GM19023 (cell line): ENCODE measurements around the gene LRRC1.

Source experiments
- ATAC-seq: cut with Tn5 transposase; IDR thresholded peaks from one replicate; pipeline ENCODE4 v1.9.1; 2021; ENCODE audit warnings: mild to moderate bottlenecking, moderate library complexity; ENCODE audit not compliant: unreplicated experiment

The LRRC1 gene

GRCh38 chr6:53845280-53846195 lies 50.7 kb downstream of the LRRC1 start:
- no peak for ATAC-seq

DNA sequence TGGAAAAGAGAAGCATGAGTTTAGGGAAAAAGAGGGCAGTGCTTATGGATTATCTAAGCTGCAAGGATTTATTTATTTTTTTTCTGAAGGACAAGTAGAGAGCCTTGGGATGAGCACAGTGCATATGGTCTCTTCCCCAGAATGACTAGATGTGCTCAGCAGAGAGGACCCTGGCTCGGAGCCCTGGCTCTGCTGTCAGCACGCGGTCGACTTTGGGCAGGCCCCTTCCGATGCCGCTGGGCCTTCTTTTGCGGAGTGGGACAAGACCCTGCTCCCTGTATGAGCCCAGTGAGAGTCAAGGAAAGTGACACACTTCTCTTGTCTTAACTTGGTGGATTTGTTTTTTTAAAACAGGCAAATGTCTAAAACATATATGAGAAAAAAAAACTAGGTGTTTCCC lies 51.4 kb downstream of the LRRC1 start:
- ATAC-seq = no peak

DNA sequence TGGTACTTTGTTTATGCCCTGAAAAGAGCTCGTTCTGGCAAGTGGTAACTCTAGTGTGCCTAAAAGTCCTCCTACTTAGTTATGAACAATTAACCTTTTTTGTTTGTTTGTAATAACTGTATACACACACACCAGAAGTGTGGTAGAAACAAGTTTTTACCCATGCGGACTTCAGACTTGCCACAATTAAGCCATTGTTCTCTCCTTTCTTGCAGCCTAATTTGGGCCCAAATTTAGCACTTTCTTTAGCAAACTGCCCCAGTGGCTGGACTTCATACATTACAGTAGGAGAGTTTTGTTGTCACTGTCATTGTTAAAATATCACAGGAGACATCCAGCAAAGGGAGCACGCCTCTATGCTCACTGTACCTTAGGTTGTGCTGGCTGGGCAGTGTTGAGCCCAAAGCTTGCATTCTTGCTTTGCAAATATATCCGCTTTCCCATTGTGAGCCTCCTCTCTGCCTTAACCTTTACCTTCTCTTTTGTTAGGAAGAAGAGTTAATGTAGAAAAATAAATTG lies 53.0 kb downstream of the LRRC1 start:
- no peak for ATAC-seq

DNA sequence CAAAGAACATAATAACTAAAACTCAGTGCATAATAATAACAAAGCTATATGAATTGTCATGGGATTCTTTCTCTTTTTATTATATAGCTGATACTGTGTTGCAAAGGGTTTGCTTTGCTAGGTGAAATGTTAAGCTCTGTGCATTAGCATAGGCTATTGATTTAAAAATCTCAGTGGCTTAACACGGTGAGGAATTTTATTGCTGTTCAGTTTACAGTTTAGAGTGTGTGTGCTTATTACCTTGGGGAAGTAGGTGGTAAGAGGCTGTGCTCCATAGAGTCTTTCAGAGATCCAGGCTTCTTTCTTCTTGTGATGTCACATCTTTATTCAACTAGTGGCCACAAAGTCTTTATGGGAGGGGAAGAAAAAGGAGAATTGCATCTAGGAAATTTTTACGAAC lies 55.7 kb downstream of the LRRC1 start:
- ATAC-seq = no peak

DNA sequence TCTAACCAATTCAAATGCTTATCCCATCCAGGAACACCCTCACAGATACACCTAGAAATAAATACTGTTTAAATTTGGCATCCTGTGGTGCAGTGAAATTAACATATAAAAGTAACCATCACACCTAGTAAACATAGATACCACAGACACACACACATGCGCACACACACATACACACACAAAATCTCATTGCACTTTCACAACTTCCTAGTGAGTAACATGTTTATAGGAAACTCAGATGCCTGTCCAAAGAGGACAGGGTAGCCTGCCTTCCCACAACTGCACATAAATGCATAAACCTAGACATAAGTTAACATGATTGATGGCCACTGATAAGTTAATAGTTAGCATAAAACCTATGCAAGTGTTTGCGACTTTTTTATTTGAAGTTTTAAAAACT lies 56.8 kb downstream of the LRRC1 start:
- no peak for ATAC-seq

DNA sequence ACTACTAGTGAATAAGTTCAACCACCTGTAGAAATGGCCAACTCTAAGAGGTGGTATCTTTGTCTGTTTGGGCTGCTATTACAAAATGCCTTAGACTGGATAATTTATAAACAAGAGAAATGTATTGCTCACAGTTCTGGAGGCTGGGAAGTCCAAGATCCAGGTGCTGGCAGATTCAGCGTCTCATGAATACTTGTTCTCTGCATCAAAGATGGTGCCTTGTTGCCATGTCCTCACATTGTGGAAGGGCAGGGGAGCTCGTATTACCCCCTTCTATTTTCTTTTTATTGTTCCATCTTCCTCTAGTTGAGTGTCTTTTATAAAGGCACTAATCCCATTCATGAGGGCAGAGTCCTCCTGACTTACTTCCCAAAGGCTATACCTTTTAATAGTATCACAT lies 58.0 kb downstream of the LRRC1 start:
- no peak for ATAC-seq

DNA sequence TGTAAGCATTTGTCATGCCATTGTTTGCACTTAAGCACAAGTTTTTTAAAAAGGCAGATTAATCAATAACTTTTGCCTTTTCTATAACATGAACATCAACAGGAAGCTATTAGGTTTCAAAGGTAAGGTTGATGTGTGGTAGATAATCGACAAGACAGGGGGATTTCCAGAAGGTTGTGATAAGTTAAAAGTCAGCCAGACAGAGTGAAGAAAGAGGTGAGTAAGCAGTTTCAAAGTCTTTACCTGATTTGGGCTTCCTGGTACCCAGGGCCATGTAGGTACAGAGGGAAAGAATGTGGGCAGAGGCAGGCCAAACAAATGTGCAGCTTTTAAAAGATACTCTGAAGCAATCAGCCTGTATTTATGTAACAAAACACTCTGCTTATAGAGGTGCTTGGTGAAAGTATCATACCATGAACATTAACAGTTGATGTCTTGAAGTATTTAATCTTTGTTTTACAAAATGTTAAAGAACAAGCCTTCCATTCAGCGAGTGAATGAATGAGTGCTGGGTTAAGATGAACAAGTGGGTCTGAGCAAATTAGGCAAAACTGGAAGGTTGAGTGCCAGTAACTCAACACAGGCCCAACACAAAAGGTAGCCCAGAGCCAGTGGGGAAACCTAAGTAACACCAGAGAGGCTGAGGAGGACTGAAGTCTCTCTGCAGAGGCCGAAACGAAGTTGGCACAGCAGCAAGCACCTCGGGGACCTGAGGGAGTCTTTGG lies 60.2 kb downstream of the LRRC1 start:
- peak; percentile 84 for ATAC-seq

- ATAC-seq = no peak
Measured at GRCh38 chr6:53855940-53856339, 61.1 kb downstream of the LRRC1 start.

DNA sequence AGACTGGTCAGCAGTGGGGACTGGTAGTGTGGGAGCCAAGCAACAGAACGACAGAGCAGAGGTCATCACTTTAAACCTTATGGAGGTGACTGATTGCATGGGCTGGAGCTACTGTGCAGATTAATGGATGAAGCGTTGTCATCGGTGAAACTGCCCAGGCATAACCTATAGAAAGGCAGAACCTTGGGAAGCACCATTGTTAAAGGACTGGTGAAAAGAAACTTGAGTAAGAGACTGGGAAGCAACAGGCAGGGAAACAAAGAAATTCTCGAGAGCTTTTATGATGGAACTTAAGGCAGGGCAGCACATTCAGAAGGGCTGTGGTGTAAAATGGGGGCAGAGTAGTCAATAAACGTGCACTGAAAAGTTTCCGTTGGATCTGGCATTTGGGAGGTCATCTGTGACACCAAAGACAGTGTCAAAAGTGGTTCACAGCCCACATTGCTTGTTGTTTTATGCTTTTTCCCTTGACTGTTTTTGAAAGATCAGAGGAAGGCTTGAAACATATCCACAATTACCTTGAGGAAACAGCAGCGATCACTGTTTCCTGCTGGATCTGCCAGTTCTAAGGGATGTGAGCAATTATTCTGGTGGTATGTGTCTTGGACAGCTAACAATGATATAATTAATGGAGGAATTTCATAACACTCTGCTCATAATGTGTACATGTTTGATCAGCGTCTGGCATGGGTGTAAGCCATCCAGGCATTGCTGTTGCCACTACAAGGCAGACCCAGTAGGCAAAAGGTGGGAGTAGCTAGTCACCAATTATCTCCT lies 62.7 kb downstream of the LRRC1 start:
- no peak for ATAC-seq

DNA sequence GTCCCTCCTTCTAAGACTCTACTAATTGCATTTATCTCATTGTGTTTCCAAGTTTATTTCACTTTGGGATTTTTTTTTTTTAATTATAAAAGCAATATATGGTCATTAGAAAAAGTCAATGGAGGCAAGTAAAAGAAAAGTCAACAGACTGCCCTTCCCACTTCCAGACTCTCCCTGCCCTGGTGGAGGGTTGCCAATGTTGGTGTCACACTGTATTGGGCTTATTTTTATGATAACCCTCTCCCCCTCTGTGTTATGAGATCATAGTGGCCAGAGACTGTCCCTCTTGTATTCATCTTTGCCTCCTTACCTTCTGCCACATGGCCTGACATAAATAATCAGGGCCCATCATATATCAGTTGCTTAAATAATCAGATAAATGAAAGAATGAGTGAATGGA lies 63.4 kb downstream of the LRRC1 start:
- no peak for ATAC-seq

DNA sequence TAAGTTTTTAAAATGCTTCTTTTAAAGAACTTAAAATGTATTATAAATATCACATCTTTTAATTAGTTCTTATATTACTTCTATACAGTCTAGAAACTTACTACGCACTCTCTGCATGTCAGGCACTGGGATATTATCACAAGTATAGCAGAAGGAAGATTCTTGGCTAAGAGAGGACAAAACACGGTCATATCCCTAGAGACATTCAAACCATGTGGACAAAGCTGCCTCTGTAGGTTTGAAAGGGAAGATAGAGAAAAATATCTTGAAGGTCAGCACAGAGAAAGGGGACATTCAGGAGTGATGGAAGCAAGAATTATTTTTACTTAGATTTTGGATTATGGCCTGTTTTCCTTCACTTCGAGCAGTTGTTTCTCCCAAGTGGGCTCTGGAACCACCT lies 64.1 kb downstream of the LRRC1 start:
- no peak for ATAC-seq

- ATAC-seq = no peak
Measured at GRCh38 chr6:53860511-53860910, 65.7 kb downstream of the LRRC1 start.

DNA sequence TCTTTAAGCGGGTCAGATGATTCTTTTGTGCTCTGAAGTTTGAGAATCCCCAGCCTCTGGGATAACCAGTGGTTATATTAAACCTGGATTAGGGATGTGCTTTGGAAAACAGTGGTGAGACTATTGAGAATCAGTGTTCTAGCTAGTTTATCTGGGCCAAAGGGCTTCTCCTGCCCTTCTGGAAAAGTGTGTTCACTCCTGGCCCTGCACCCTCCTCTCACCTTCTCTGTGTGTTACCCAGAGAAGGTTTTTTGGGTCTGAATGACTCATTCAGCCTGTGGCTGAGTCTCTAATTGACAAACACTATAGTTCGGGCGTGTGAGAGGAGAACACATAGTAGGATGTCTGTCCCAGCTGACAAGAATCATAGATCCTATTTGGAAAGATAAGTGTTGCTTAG lies 66.7 kb downstream of the LRRC1 start:
- ATAC-seq = no peak

- ATAC-seq = no peak
Measured at GRCh38 chr6:53862662-53863462, 68.1 kb downstream of the LRRC1 start.

DNA sequence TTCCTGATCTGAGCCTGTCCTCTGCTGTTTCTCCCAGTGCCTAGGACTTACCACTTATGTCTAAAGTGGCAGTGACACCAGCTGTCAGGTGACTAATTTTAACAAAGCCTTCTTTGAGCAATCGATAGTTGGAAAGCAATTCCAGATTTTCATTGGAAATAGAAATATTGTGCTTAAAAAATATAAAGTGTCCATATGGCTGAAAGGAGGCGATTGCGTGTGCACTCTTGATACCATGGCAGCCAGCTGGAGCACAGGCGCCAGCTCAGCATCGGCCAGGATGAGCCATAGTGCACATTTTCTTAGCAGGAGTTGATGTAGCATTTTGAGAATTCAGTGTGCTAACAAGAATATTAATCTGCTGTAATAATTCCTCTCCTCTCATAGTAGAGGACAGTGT lies 70.0 kb downstream of the LRRC1 start:
- ATAC-seq = no peak

DNA sequence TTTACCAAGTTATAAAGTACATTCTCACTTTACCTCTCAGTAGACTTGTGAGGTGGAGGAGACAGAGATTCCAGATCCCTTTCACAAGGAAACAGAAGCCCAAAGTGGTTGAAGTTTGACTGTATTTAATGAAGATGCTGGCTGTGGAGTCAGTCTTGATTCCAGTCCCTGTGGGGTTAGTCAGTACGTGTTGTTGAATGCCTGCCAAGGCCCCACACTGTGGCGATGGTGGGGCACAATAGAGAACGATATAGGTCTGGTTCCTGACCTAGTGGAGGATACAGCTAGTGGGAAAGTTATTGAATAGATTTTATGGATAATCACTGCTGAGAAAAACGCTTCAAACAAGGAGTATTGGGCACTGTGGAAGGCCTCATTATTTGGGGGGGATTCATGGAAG lies 71.4 kb downstream of the LRRC1 start:
- ATAC-seq = no peak

DNA sequence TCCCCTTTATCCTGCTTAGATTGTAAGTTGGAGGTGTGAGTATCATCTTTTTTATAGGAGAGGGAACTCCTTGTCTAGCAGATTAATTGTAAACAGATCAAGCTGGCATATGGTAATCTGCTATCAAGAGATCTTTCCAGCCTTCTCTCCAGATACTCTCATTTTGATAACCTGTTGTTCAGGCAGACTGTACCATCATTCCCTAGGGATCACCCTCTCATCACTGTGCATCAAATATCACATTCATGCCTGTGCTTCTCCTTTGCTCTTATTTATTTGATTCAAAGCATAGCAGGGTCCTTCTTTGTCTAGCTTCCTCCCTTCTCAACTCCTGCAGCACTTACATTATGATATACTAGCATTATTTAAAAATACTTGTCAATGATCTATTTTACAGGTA lies 73.8 kb downstream of the LRRC1 start:
- ATAC-seq = no peak

DNA sequence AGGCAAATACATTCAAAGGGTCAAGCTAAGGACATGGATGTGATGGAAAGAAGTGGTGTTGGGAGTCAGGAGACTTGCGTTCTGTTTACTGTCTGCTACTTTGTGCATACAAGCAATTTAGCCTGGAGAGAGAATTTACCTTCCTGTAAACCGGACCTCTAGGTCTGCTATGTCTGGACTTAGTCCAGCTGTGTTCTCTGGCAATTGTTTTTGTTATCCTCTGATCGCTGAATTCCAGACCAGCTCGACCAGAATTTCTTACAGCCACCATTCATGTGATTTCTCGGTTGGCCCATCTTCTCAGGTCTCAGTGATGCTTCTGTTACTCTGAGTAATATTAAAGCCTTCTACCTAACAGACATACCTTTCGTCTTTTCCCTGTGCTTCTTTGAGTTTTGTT lies 75.2 kb downstream of the LRRC1 start:
- ATAC-seq = no peak

DNA sequence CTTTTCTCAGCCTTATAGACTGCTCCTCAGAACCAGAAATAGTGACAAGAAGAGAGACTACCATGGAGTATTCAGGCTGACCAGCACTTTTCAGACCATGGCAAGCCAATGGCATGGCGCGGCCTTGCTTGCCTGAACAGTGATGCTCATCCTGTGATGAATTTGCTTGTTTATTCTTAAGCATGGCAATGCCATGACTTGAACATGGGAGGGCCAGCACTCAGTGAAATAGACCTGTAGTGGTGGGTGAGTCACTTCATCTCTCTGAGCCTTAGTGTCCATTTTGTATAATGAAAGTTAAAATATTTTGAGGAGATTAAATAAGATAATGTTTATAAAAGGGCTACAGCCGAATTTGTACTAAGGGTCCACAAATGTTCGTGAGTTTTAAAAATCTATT lies 79.1 kb downstream of the LRRC1 start:
- no peak for ATAC-seq

- no peak for ATAC-seq
Measured at GRCh38 chr6:53874964-53875363, 80.2 kb downstream of the LRRC1 start.

GRCh38 chr6:53877151-53877550 lies 82.3 kb downstream of the LRRC1 start:
- no peak for ATAC-seq
